ENCODE measurements around the gene OR5I1.

DNA sequence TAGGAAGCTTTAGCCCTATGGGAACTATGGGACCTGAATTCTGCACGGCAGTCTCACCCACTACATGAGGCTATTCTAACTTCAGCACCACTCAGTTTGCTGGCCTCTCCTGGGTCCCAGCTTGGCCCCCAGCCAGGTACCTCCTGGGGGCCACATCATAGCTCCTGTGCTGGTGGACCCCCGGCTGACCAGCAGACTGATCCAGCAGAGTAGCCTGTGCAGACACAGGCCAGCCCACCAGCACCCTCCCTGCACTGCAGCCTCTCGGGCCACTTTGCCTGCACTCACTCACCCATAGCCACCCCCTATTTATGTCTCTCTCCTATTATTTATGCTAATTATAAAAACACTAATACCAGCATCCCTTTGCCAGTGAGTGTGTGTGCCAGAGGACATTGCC is 34.7 kb upstream of the OR5I1 start:
- TF ChIP-seq, protein P1, sequence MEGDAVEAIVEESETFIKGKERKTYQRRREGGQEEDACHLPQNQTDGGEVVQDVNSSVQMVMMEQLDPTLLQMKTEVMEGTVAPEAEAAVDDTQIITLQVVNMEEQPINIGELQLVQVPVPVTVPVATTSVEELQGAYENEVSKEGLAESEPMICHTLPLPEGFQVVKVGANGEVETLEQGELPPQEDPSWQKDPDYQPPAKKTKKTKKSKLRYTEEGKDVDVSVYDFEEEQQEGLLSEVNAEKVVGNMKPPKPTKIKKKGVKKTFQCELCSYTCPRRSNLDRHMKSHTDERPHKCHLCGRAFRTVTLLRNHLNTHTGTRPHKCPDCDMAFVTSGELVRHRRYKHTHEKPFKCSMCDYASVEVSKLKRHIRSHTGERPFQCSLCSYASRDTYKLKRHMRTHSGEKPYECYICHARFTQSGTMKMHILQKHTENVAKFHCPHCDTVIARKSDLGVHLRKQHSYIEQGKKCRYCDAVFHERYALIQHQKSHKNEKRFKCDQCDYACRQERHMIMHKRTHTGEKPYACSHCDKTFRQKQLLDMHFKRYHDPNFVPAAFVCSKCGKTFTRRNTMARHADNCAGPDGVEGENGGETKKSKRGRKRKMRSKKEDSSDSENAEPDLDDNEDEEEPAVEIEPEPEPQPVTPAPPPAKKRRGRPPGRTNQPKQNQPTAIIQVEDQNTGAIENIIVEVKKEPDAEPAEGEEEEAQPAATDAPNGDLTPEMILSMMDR (IDR thresholded peaks at IDR 0.05; ENCODE audit: borderline replicate concordance, extremely low read depth, low read length, poor library complexity, severe bottlenecking), result no peak
- TF ChIP-seq EZH2 (IDR thresholded peaks at IDR 0.05; ENCODE audit: borderline replicate concordance, low read depth, low read length, severe bottlenecking), result no peak

Data from DND-41 (cell line).